ENCODE data around the gene PIP4K2A. TPM values are rescaled to one million over a fixed set of nuclear protein-coding genes. Genes with fewer than 3 reads are reported as not detected.

Gene PIP4K2A
- total and polyA plus RNA-seq, 2 of the 13 experiments (the other 11 are each of a cell fraction or from before 2014, with no cell fraction given): 9.1 to 22.6 TPM

- TF ChIP-seq MAZ (IDR thresholded peaks at IDR 0.05; ENCODE audit: borderline replicate concordance, low read depth, low read length) (no peak), MAZ (CRISPR knock-in tag; IDR thresholded peaks at IDR 0.05; ENCODE audit: low read depth) (0 out of 2 replicates have a peak, but pooled peaks have one; percentile 27), ZNF333 (CRISPR knock-in tag; IDR thresholded peaks at IDR 0.05; ENCODE audit: borderline replicate concordance) (no peak), RBM22 (optimal IDR thresholded peaks at IDR 0.05; ENCODE audit: low read length) (no peak), ZNF841 (CRISPR knock-in tag; IDR thresholded peaks at IDR 0.05; ENCODE audit: borderline replicate concordance) (no peak), ARHGAP35 (CRISPR knock-in tag; IDR thresholded peaks at IDR 0.05; ENCODE audit: borderline replicate concordance) (no peak), POLR2G (IDR thresholded peaks at IDR 0.05; ENCODE audit: low read depth, low read length) (peak; percentile 28; the same call in 1 of the 2 replicates), FOXP1 (IDR thresholded peaks at IDR 0.05) (no peak), FOXP1 (CRISPR knock-in tag; IDR thresholded peaks at IDR 0.05) (peak; percentile 46; the same call in 1 of the 2 replicates), ZBTB4 (CRISPR knock-in tag; IDR thresholded peaks at IDR 0.05; ENCODE audit: borderline replicate concordance) (0 out of 2 replicates have a peak, but pooled peaks have one; percentile 55), ZNF747 (CRISPR knock-in tag; IDR thresholded peaks at IDR 0.05; ENCODE audit: borderline replicate concordance) (no peak), ZBTB33 (CRISPR knock-in tag; IDR thresholded peaks at IDR 0.05) (0 out of 2 replicates have a peak, but pooled peaks have one; percentile 39), GTF2F1 (IDR thresholded peaks at IDR 0.05; ENCODE audit: low read length) (no peak)
- TF ChIP-seq, protein P1, sequence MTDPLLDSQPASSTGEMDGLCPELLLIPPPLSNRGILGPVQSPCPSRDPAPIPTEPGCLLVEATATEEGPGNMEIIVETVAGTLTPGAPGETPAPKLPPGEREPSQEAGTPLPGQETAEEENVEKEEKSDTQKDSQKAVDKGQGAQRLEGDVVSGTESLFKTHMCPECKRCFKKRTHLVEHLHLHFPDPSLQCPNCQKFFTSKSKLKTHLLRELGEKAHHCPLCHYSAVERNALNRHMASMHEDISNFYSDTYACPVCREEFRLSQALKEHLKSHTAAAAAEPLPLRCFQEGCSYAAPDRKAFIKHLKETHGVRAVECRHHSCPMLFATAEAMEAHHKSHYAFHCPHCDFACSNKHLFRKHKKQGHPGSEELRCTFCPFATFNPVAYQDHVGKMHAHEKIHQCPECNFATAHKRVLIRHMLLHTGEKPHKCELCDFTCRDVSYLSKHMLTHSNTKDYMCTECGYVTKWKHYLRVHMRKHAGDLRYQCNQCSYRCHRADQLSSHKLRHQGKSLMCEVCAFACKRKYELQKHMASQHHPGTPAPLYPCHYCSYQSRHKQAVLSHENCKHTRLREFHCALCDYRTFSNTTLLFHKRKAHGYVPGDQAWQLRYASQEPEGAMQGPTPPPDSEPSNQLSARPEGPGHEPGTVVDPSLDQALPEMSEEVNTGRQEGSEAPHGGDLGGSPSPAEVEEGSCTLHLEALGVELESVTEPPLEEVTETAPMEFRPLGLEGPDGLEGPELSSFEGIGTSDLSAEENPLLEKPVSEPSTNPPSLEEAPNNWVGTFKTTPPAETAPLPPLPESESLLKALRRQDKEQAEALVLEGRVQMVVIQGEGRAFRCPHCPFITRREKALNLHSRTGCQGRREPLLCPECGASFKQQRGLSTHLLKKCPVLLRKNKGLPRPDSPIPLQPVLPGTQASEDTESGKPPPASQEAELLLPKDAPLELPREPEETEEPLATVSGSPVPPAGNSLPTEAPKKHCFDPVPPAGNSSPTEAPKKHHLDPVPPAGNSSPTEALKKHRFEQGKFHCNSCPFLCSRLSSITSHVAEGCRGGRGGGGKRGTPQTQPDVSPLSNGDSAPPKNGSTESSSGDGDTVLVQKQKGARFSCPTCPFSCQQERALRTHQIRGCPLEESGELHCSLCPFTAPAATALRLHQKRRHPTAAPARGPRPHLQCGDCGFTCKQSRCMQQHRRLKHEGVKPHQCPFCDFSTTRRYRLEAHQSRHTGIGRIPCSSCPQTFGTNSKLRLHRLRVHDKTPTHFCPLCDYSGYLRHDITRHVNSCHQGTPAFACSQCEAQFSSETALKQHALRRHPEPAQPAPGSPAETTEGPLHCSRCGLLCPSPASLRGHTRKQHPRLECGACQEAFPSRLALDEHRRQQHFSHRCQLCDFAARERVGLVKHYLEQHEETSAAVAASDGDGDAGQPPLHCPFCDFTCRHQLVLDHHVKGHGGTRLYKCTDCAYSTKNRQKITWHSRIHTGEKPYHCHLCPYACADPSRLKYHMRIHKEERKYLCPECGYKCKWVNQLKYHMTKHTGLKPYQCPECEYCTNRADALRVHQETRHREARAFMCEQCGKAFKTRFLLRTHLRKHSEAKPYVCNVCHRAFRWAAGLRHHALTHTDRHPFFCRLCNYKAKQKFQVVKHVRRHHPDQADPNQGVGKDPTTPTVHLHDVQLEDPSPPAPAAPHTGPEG (CRISPR knock-in tag; IDR thresholded peaks at IDR 0.05): no peak
- TF ChIP-seq, protein P2, sequence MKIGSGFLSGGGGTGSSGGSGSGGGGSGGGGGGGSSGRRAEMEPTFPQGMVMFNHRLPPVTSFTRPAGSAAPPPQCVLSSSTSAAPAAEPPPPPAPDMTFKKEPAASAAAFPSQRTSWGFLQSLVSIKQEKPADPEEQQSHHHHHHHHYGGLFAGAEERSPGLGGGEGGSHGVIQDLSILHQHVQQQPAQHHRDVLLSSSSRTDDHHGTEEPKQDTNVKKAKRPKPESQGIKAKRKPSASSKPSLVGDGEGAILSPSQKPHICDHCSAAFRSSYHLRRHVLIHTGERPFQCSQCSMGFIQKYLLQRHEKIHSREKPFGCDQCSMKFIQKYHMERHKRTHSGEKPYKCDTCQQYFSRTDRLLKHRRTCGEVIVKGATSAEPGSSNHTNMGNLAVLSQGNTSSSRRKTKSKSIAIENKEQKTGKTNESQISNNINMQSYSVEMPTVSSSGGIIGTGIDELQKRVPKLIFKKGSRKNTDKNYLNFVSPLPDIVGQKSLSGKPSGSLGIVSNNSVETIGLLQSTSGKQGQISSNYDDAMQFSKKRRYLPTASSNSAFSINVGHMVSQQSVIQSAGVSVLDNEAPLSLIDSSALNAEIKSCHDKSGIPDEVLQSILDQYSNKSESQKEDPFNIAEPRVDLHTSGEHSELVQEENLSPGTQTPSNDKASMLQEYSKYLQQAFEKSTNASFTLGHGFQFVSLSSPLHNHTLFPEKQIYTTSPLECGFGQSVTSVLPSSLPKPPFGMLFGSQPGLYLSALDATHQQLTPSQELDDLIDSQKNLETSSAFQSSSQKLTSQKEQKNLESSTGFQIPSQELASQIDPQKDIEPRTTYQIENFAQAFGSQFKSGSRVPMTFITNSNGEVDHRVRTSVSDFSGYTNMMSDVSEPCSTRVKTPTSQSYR (CRISPR knock-in tag; IDR thresholded peaks at IDR 0.05; ENCODE audit: borderline replicate concordance): peak; percentile 70
Observed at GRCh38 chr10:22615819-22616499, 98.4 kb downstream of the PIP4K2A start (continued).
